Body of pancreas (tissue), 4 donors: ENCODE measurements around the gene PRKAG2.

Experiments used
- POLR2A ChIP-seq, 3 donors: fragments of 450-650 bp; IDR thresholded peaks; one replicate each; pipeline ENCODE4 v1.6.1; 2016; ENCODE audit warnings: antibody characterized with exemption in 3 of 3, mild to moderate bottlenecking in 2 of 3
- TF ChIP-seq, protein P1 (sequence below), 7 experiments: fragments of 450-650 bp in 4 of 7; fragments of 200-600 bp in 3 of 7; sonication (generic) in 3 of 7; IDR thresholded peaks; one replicate each; pipeline ENCODE4 v1.5.1; 2016 to 2019; ENCODE audit warnings: antibody characterized with exemption in 7 of 7

DNA sequence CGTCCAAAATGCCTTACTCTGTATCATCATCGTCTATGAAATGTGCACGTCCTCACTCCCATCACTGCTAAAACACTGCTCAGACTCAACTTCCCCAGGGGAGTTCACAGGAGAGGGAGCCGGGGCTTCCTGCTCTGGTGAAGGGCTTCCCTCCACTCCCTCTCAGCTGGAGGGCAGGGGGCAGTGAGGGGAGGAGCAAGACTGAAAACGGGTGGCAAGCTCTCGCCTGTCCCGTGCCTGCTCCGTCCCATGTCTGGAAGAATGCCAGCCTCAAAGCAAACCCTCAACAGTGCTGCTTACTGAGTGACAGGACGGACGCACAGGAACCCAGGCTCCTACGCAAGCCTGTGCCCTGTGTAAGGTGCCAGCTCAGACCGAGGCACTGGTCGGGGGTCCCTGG is 25.1 kb downstream of the PRKAG2 start:
- TF ChIP-seq, protein P1, sequence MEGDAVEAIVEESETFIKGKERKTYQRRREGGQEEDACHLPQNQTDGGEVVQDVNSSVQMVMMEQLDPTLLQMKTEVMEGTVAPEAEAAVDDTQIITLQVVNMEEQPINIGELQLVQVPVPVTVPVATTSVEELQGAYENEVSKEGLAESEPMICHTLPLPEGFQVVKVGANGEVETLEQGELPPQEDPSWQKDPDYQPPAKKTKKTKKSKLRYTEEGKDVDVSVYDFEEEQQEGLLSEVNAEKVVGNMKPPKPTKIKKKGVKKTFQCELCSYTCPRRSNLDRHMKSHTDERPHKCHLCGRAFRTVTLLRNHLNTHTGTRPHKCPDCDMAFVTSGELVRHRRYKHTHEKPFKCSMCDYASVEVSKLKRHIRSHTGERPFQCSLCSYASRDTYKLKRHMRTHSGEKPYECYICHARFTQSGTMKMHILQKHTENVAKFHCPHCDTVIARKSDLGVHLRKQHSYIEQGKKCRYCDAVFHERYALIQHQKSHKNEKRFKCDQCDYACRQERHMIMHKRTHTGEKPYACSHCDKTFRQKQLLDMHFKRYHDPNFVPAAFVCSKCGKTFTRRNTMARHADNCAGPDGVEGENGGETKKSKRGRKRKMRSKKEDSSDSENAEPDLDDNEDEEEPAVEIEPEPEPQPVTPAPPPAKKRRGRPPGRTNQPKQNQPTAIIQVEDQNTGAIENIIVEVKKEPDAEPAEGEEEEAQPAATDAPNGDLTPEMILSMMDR (IDR thresholded peaks at IDR 0.05) = no peak
- no peak for TF ChIP-seq POLR2A (IDR thresholded peaks at IDR 0.05)
